Fibroblast of skin of back (primary cell): ENCODE data around the gene PC.

ENCODE experiments used
- DNase-seq: peaks from one replicate; pipeline ENCODE4 v3.0.0-alpha.2; 2013

Gene PC

GRCh38 chr11:66881927-66882452 lies 76.2 kb downstream of the PC start:
- DNase-seq = no peak

- DNase-seq = no peak
Measured at GRCh38 chr11:66881451-66881835, 76.7 kb downstream of the PC start.

- peak; percentile 20 for DNase-seq
Measured at GRCh38 chr11:66880496-66881450, 77.4 kb downstream of the PC start.

GRCh38 chr11:66879999-66880398 lies 78.2 kb downstream of the PC start:
- no peak for DNase-seq

GRCh38 chr11:66879583-66879982 lies 78.6 kb downstream of the PC start:
- no peak for DNase-seq

GRCh38 chr11:66879000-66879399 lies 79.2 kb downstream of the PC start:
- no peak for DNase-seq

- DNase-seq = peak; percentile 45
Measured at GRCh38 chr11:66878474-66878873, 79.7 kb downstream of the PC start.

GRCh38 chr11:66877588-66878385 lies 80.4 kb downstream of the PC start:
- DNase-seq = no peak

- DNase-seq = no peak
Measured at GRCh38 chr11:66875378-66875777, 82.8 kb downstream of the PC start.

- no peak for DNase-seq
Measured at GRCh38 chr11:66874232-66874631, 84.0 kb downstream of the PC start.

- DNase-seq = no peak
Measured at GRCh38 chr11:66871521-66871901, 86.7 kb downstream of the PC start.

- no peak for DNase-seq
Measured at GRCh38 chr11:66870616-66871520, 87.3 kb downstream of the PC start.

- DNase-seq = no peak
Measured at GRCh38 chr11:66870131-66870530, 88.1 kb downstream of the PC start.

- no peak for DNase-seq
Measured at GRCh38 chr11:66869567-66869870, 88.7 kb downstream of the PC start.

GRCh38 chr11:66868726-66869566 lies 89.2 kb downstream of the PC start:
- no peak for DNase-seq

- DNase-seq = no peak
Measured at GRCh38 chr11:66868082-66868725, 90.0 kb downstream of the PC start.

- no peak for DNase-seq
Measured at GRCh38 chr11:66867425-66868040, 90.7 kb downstream of the PC start.

- DNase-seq = no peak
Measured at GRCh38 chr11:66866511-66866986, 91.6 kb downstream of the PC start.

GRCh38 chr11:66866007-66866406 lies 92.2 kb downstream of the PC start:
- DNase-seq = no peak

GRCh38 chr11:66864924-66865697 lies 93.1 kb downstream of the PC start:
- no peak for DNase-seq
